ENCODE measurements around the gene KRT16. TPM values are rescaled to one million over a fixed set of nuclear protein-coding genes. Genes with fewer than 3 reads are reported as not detected.
"Not testable (repeated sequence)": the region's sequence is repeated elsewhere in the genome, so short reads cannot be mapped to it uniquely, and the experiment has no call there.

KRT16 gene
- total RNA-seq, 2 donors from 2014 or later, result 4.0 to 6.7 TPM

DNA sequence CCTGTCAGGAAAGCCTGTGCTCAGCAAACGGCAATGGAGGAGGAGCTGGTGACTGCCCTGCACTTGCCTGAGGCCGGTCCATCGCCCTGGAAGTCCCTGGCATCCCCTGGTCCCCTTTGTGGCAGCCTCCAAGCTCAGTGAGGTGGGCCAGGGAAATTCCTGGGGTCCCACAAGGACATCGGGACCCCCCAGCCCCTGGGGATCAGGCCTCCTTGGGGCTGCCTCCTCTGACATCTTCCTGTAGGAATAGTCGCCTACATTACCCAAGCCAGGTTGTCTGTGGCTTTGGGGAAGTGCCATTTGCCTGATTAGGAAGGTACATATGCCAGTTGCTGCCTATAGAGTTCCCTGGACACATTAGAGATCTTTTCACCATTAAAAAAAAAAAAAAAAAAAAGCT, 33.6 kb downstream of the KRT16 start:
- H3K9me3 ChIP-seq, result no peaks in the 10 kb centered on the region
- TF ChIP-seq POLR2A (IDR thresholded peaks at IDR 0.05) (no peak), POLR2AphosphoS5 (IDR thresholded peaks at IDR 0.05) (no peak)
- TF ChIP-seq, protein P1, sequence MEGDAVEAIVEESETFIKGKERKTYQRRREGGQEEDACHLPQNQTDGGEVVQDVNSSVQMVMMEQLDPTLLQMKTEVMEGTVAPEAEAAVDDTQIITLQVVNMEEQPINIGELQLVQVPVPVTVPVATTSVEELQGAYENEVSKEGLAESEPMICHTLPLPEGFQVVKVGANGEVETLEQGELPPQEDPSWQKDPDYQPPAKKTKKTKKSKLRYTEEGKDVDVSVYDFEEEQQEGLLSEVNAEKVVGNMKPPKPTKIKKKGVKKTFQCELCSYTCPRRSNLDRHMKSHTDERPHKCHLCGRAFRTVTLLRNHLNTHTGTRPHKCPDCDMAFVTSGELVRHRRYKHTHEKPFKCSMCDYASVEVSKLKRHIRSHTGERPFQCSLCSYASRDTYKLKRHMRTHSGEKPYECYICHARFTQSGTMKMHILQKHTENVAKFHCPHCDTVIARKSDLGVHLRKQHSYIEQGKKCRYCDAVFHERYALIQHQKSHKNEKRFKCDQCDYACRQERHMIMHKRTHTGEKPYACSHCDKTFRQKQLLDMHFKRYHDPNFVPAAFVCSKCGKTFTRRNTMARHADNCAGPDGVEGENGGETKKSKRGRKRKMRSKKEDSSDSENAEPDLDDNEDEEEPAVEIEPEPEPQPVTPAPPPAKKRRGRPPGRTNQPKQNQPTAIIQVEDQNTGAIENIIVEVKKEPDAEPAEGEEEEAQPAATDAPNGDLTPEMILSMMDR (IDR thresholded peaks at IDR 0.05), result no peak
- no peaks in the 10 kb centered on the region for H3K27me3 ChIP-seq (replicated peaks; ENCODE audit: insufficient read depth)
- WGBS, result 73% methylated on average over 5 of the region's 5 CpGs
- no peaks in the 10 kb centered on the region for H3K4me1 ChIP-seq (replicated peaks)
- no peak overlapping the region for H3K27ac ChIP-seq
- intact Hi-C loops (cut with DNase I), result no loop called here
- no peaks in the 10 kb centered on the region for H3K36me3 ChIP-seq
- DNase-seq (ENCODE audit: low spot score), result no peak
- no peak overlapping the region for H3K4me3 ChIP-seq

GRCh38 chr17:41578538-41578937, 34.0 kb downstream of the KRT16 start:
- intact Hi-C loops (cut with DNase I), result no loop called here
- Histone ChIP-seq H3K36me3 (no peaks in the 10 kb centered on the region), H3K9me3 (no peaks in the 10 kb centered on the region), H3K27ac (no peak overlapping the region), H3K4me1 (replicated peaks) (no peaks in the 10 kb centered on the region), H3K4me3 (no peak overlapping the region), H3K27me3 (replicated peaks; ENCODE audit: insufficient read depth) (no peaks in the 10 kb centered on the region)
- TF ChIP-seq, protein P1 (IDR thresholded peaks at IDR 0.05), result no peak
- TF ChIP-seq POLR2AphosphoS5 (IDR thresholded peaks at IDR 0.05), result no peak
- TF ChIP-seq POLR2A (IDR thresholded peaks at IDR 0.05), result no peak
- DNase-seq (ENCODE audit: low spot score), result no peak
- 90% methylated on average over 1 of the region's 1 CpG for WGBS

- 95% methylated on average over 4 of the region's 4 CpGs for WGBS
- H3K4me3 ChIP-seq; H3K27ac ChIP-seq; H3K27me3 ChIP-seq (replicated peaks; ENCODE audit: insufficient read depth); H3K36me3 ChIP-seq; H3K9me3 ChIP-seq; H3K4me1 ChIP-seq (replicated peaks); DNase-seq (ENCODE audit: low spot score); intact Hi-C loops (cut with DNase I): not testable (repeated sequence)
Measured at GRCh38 chr17:41576740-41577139, 35.8 kb downstream of the KRT16 start.

GRCh38 chr17:41575336-41575735, 37.2 kb downstream of the KRT16 start:
- intact Hi-C loops (cut with DNase I), result no loop called here
- no peaks in the 10 kb centered on the region for H3K27me3 ChIP-seq (replicated peaks; ENCODE audit: insufficient read depth)
- no peak for DNase-seq (ENCODE audit: low spot score)
- no peak overlapping the region for H3K27ac ChIP-seq
- H3K9me3 ChIP-seq, result no peaks in the 10 kb centered on the region
- H3K4me1 ChIP-seq (replicated peaks), result no peaks in the 10 kb centered on the region
- WGBS, result 69% methylated on average over 3 of the region's 3 CpGs
- H3K36me3 ChIP-seq, result no peaks in the 10 kb centered on the region
- no peak for TF ChIP-seq POLR2A (IDR thresholded peaks at IDR 0.05)
- TF ChIP-seq, protein P1 (IDR thresholded peaks at IDR 0.05), result no peak
- TF ChIP-seq POLR2AphosphoS5 (IDR thresholded peaks at IDR 0.05), result no peak
- no peak overlapping the region for H3K4me3 ChIP-seq

GRCh38 chr17:41571561-41572434, 40.8 kb downstream of the KRT16 start, which contains the start of gene KRT9:
Gene KRT9 (minus strand): TSS chr17:41572059. CDS start chr17:41571992, 67 bp downstream.
- Histone ChIP-seq H3K36me3 (no peaks in the 10 kb centered on the region), H3K9me3 (no peaks in the 10 kb centered on the region), H3K4me1 (replicated peaks) (no peaks in the 10 kb centered on the region), H3K27ac (no peak within 1 kb of the TSS), H3K27me3 (replicated peaks; ENCODE audit: insufficient read depth) (no peaks in the 10 kb centered on the region), H3K4me3 (no peak within 1 kb of the TSS)
- intact Hi-C loops (cut with DNase I), result no loop called here
- 63% methylated on average over 24 of the region's 24 CpGs for WGBS
- TF ChIP-seq, protein P1 (IDR thresholded peaks at IDR 0.05), result no peak
- no peak for TF ChIP-seq POLR2AphosphoS5 (IDR thresholded peaks at IDR 0.05)
- no peak for TF ChIP-seq POLR2A (IDR thresholded peaks at IDR 0.05)
- no peak for DNase-seq (ENCODE audit: low spot score)

Measured in prostate gland (tissue), 2 donors.